SK-N-SH (cell line): ENCODE results near the gene CCDC88C. TPM values are rescaled to one million over a fixed set of nuclear protein-coding genes. Genes with fewer than 3 reads are reported as not detected.

Source experiments
- CTCF ChIA-PET: fragments of 300-600, 350-600 bp; formaldehyde crosslinking; extraction: SDS; loops from one replicate; lab custom pipeline; 2021; lab: Yijun Ruan, JAX
- POLR2A ChIA-PET: fragments of 350-600 bp; sonication (Branson Sonifier 250); formaldehyde crosslinking; extraction: SDS; loops from one replicate; lab custom pipeline; 2020; ENCODE audit warnings: antibody characterized with exemption, inconsistent platforms; lab: Yijun Ruan, JAX
- DNase-seq: peaks from one replicate; pipeline ENCODE4 v3.0.0; 2012
- H2AFZ ChIP-seq: fragments of 200-600 bp; sonication (generic); 2 replicates; pipeline ENCODE4 v1.8.1; 2016; ENCODE audit warnings: antibody characterized with exemption, mild to moderate bottlenecking, low read depth
- H3F3A ChIP-seq: fragments of 200-600 bp; sonication (generic); replicated peaks from 2 replicates; pipeline ENCODE3; 2016; ENCODE audit warnings: antibody characterized with exemption, mild to moderate bottlenecking; ENCODE audit not compliant: insufficient read depth
- H3K27ac ChIP-seq, 2 experiments: fragments of 200-500 bp in 1 of 2; fragments of 200-600 bp in 1 of 2; sonication (Bioruptor generic) in 1 of 2; sonication (generic), shearing (Covaris generic) in 1 of 2; 2 replicates each; pipeline versions ENCODE4 v1.5.1 to v1.6.1; 2014 to 2016; ENCODE audit warnings: low read depth in 2 of 2, inconsistent platforms in 1 of 2, low read length in 1 of 2, mild to moderate bottlenecking in 1 of 2, mixed read lengths in 1 of 2
- H3K27me3 ChIP-seq: fragments of 200-600 bp; sonication (generic), shearing (Covaris generic); 2 replicates; pipeline ENCODE4 v1.6.1; 2016; ENCODE audit warnings: mixed run types; ENCODE audit not compliant: insufficient read depth
- H3K36me3 ChIP-seq, 2 experiments: fragments of 200-500 bp in 1 of 2; fragments of 200-600 bp in 1 of 2; sonication (Bioruptor generic) in 1 of 2; sonication (generic) in 1 of 2; replicated peaks in 1 of 2; 2 replicates each; pipeline versions ENCODE3 to v1.5.1; 2014 to 2016; ENCODE audit warnings: low read length in 1 of 2, mild to moderate bottlenecking in 1 of 2; ENCODE audit not compliant: insufficient read depth in 2 of 2, control insufficient read depth in 1 of 2
- H3K4me1 ChIP-seq, 2 experiments: fragments of 200-500 bp in 1 of 2; fragments of 200-600 bp in 1 of 2; sonication (Bioruptor generic) in 1 of 2; sonication (generic), shearing (Covaris generic) in 1 of 2; 2 replicates each; pipeline versions ENCODE4 v1.5.1 to v1.6.1; 2014 to 2016; ENCODE audit warnings: low read depth in 1 of 2, low read length in 1 of 2, mixed run types in 1 of 2; ENCODE audit not compliant: insufficient read depth in 2 of 2, control insufficient read depth in 1 of 2
- H3K4me2 ChIP-seq: fragments of 200-600 bp; sonication (generic), shearing (Covaris generic); 2 replicates; pipeline ENCODE4 v1.6.1; 2017; ENCODE audit warnings: mixed run types
- H3K4me3 ChIP-seq, 2 experiments: fragments of 200-500 bp in 1 of 2; fragments of 200-600 bp in 1 of 2; sonication (Bioruptor generic) in 1 of 2; sonication (generic), shearing (Covaris generic) in 1 of 2; 2 replicates each; pipeline versions ENCODE4 v1.5.1 to v1.8.1; 2014 to 2016; ENCODE audit warnings: low read depth in 2 of 2, inconsistent platforms in 1 of 2, low read length in 1 of 2, mild to moderate bottlenecking in 1 of 2, mixed read lengths in 1 of 2, moderate library complexity in 1 of 2
- H3K79me2 ChIP-seq: fragments of 200-600 bp; sonication (generic); 2 replicates; pipeline ENCODE4 v1.8.1; 2017; ENCODE audit warnings: mild to moderate bottlenecking; ENCODE audit not compliant: insufficient read depth
- H3K9ac ChIP-seq: fragments of 200-600 bp; sonication (generic); 2 replicates; pipeline ENCODE4 v1.6.1; 2017; ENCODE audit warnings: mixed run types
- H3K9me2 ChIP-seq: fragments of 200-600 bp; sonication (generic); 2 replicates; pipeline ENCODE4 v1.6.1; 2017; ENCODE audit warnings: mixed run types
- H3K9me3 ChIP-seq: fragments of 200-600 bp; sonication (generic); 2 replicates; pipeline ENCODE4 v1.6.1; 2017; ENCODE audit warnings: mixed run types, mild to moderate bottlenecking, moderate library complexity
- H4K20me1 ChIP-seq: fragments of 200-600 bp; sonication (generic); 2 replicates; pipeline ENCODE4 v1.6.1; 2017; ENCODE audit warnings: mild to moderate bottlenecking, mixed run types; ENCODE audit not compliant: insufficient read depth
- CHD2 ChIP-seq: fragments of 150-350 bp; IDR thresholded peaks from 2 replicates; pipeline ENCODE4 v1.6.1; 2018; ENCODE audit warnings: low read length; ENCODE audit not compliant: partially characterized antibody
- ELF1 ChIP-seq: IDR thresholded peaks from 2 replicates; pipeline ENCODE4 v1.4.0; 2012
- EP300 ChIP-seq, 2 experiments: IDR thresholded peaks; 2 replicates each; pipeline versions ENCODE4 v1.4.0 to v1.6.1; 2012; ENCODE audit warnings: borderline replicate concordance in 1 of 2, low read depth in 1 of 2, low read length in 1 of 2
- EZH2phosphoT487 ChIP-seq: fragments of 200-600 bp; sonication (generic); IDR thresholded peaks from 2 replicates; pipeline ENCODE4 v1.6.1; 2017; ENCODE audit warnings: low read depth, mixed run types, mild to moderate bottlenecking, antibody characterized with exemption, moderate library complexity, borderline replicate concordance
- IRF3 ChIP-seq: fragments of 150-350 bp; IDR thresholded peaks from 2 replicates; pipeline ENCODE4 v1.6.1; 2016; ENCODE audit warnings: mild to moderate bottlenecking, low read depth, low read length
- JUND ChIP-seq: IDR thresholded peaks from 2 replicates; pipeline ENCODE4 v1.4.0; 2012
- MAX ChIP-seq: IDR thresholded peaks from 2 replicates; pipeline ENCODE4 v1.4.0; 2012; ENCODE audit warnings: low read depth
- NFIC ChIP-seq: IDR thresholded peaks from 2 replicates; pipeline ENCODE4 v1.4.0; 2012; ENCODE audit warnings: borderline replicate concordance
- NRF1 ChIP-seq: IDR thresholded peaks from 2 replicates; pipeline ENCODE4 v1.6.1; 2012; ENCODE audit warnings: low read depth, mild to moderate bottlenecking, low read length
- PBX3 ChIP-seq: IDR thresholded peaks from 2 replicates; pipeline ENCODE4; 2012
- RAD21 ChIP-seq: IDR thresholded peaks from 2 replicates; pipeline ENCODE4 v1.6.1; 2012; ENCODE audit warnings: mild to moderate bottlenecking, low read length
- REST ChIP-seq: IDR thresholded peaks from 2 replicates; pipeline ENCODE4 v1.6.1; 2012; ENCODE audit warnings: mild to moderate bottlenecking, low read depth, low read length, moderate library complexity
- RXRA ChIP-seq: IDR thresholded peaks from 2 replicates; pipeline ENCODE4 v1.4.0; 2012; ENCODE audit warnings: low read depth, mild to moderate bottlenecking, borderline replicate concordance
- SIN3A ChIP-seq: IDR thresholded peaks from 2 replicates; pipeline ENCODE4 v1.6.1; 2012; ENCODE audit warnings: low read depth, mild to moderate bottlenecking, low read length, moderate library complexity, borderline replicate concordance
- USF1 ChIP-seq: IDR thresholded peaks from 2 replicates; pipeline ENCODE4 v1.4.0; 2012; ENCODE audit warnings: low read depth, borderline replicate concordance
- ZBTB33 ChIP-seq: IDR thresholded peaks from 2 replicates; pipeline ENCODE4 v1.4.0; 2012; ENCODE audit warnings: low read depth, borderline replicate concordance
- whole genome bisulfite sequencing: methylation state at CpG from one replicate; pipeline ENCODE4 v1.1.6; 2017; ENCODE audit warnings: low lambda C conversion rate; 5-methylcytosine and 5-hydroxymethylcytosine counted together
- polyA plus RNA-seq, 3 experiments: library from polyadenylated mRNA; depleted of rRNA; stranded (reverse); fragments of >200 nt; gene quantifications; 2 replicates each; pipeline ENCODE4 v1.2.3, GENCODE V29; 2012

The CCDC88C gene
- polyA plus RNA-seq, 1 of the 3 experiments (the other 2 are of a cell fraction) = 0.39 TPM

GRCh38 chr14:91225025-91225424, 192.6 kb downstream of the CCDC88C start:
- Histone ChIP-seq H3F3A (no peaks in the 10 kb centered on the region), H3K36me3 (peaks cover 0 to 3% of the 10 kb centered on the region in 2 experiments), H3K27me3 (no peaks in the 10 kb centered on the region), H4K20me1 (no peaks in the 10 kb centered on the region), H3K9me3 (no peaks in the 10 kb centered on the region), H3K27ac (no peak overlapping the region), H3K9me2 (no peaks in the 10 kb centered on the region), H3K4me1 (no peaks in the 10 kb centered on the region; a peak in 1 of 4 replicates), H3K79me2 (no peaks in the 10 kb centered on the region), H3K4me3 (no peak overlapping the region), H2AFZ (no peak overlapping the region), H3K4me2 (no peak overlapping the region), H3K9ac (no peak overlapping the region)
- CTCF ChIA-PET = no interaction called here
- POLR2A ChIA-PET = no interaction called here
- 83% methylated on average over 7 of the region's 7 CpGs for WGBS
- no peak for DNase-seq
- no peak for TF ChIP-seq CHD2
- no peak for TF ChIP-seq USF1
- no peak for TF ChIP-seq EP300 (IDR thresholded peaks at IDR 0.05; ENCODE audit: borderline replicate concordance in 1 of 2, low read depth in 1 of 2, low read length in 1 of 2)
- no peak for TF ChIP-seq NRF1
- no peak for TF ChIP-seq IRF3
- no peak for TF ChIP-seq RXRA
- TF ChIP-seq RAD21 = no peak
- TF ChIP-seq JUND = no peak
- TF ChIP-seq NFIC = no peak
- no peak for TF ChIP-seq SIN3A
- TF ChIP-seq PBX3 = no peak
- TF ChIP-seq EZH2phosphoT487 = no peak
- no peak for TF ChIP-seq ZBTB33
- no peak for TF ChIP-seq REST
- TF ChIP-seq MAX = no peak
- TF ChIP-seq ELF1 = no peak
